K562 (cell line): ENCODE results near the gene MPIG6B. TPM values are rescaled to one million over a fixed set of nuclear protein-coding genes. Genes with fewer than 3 reads are reported as not detected.

Source experiments
- CBX8 ChIP-seq: fragments of 200-600 bp; sonication (generic); IDR thresholded peaks from 2 replicates; pipeline ENCODE4 v1.6.1; 2012; ENCODE audit warnings: borderline replicate concordance, mixed run types, low read depth, mild to moderate bottlenecking, moderate library complexity, mixed read lengths, low read length, control low read depth, inconsistent platforms; ENCODE audit not compliant: poor library complexity, severe bottlenecking; ENCODE audit errors: extremely low read depth
- CHD1 ChIP-seq: fragments of 200-600 bp; sonication (generic); IDR thresholded peaks from one replicate; pipeline ENCODE4 v1.6.1; 2012; ENCODE audit warnings: mild to moderate bottlenecking, moderate library complexity, low read length, inconsistent platforms
- CHD4 ChIP-seq: fragments of 200-600 bp; sonication (generic); IDR thresholded peaks from 3 replicates; pipeline ENCODE4 v1.6.1; 2012; ENCODE audit warnings: low read depth, mild to moderate bottlenecking, mixed read lengths, low read length, inconsistent platforms; ENCODE audit not compliant: insufficient read depth, insufficient replicate concordance, poor library complexity, severe bottlenecking
- ELF4 ChIP-seq: fragments of 450-650 bp; formaldehyde crosslinking; IDR thresholded peaks from 2 replicates; pipeline ENCODE4 v1.4.0; 2022; ENCODE audit warnings: missing genetic modification characterization
- HDAC1 ChIP-seq, 2 experiments: fragments of 450-650 bp; IDR thresholded peaks; 2 replicates each; pipeline ENCODE4 v1.6.1; 2016 to 2017; ENCODE audit warnings: inconsistent platforms in 1 of 2, mild to moderate bottlenecking in 1 of 2, moderate library complexity in 1 of 2
- HMG20B ChIP-seq: fragments of 250-450 bp; sonication (Bioruptor Pico); IDR thresholded peaks from 2 replicates; pipeline ENCODE4 v1.5.0; 2021; ENCODE audit warnings: mild to moderate bottlenecking
- KAT7 ChIP-seq: sonication (generic); formaldehyde crosslinking; IDR thresholded peaks from 2 replicates; pipeline ENCODE4 v1.8.0; 2022; ENCODE audit warnings: missing genetic modification reagents, mild to moderate bottlenecking, borderline replicate concordance
- POLR2B ChIP-seq: fragments of 450-650 bp; IDR thresholded peaks from 2 replicates; pipeline ENCODE4 v1.6.1; 2018; ENCODE audit warnings: low read depth; ENCODE audit not compliant: partially characterized antibody
- SMAD2 ChIP-seq: fragments of 150-350 bp; IDR thresholded peaks from 2 replicates; pipeline ENCODE4 v1.6.1; 2014; ENCODE audit warnings: low read depth, mild to moderate bottlenecking, low read length
- SRF ChIP-seq, 2 experiments: fragments of 250-450, 450-650 bp in 1 of 2; sonication (Bioruptor Pico) in 1 of 2; sonication (generic) in 1 of 2; formaldehyde crosslinking; IDR thresholded peaks; 2 replicates each; pipeline versions ENCODE4 v1.5.0 to v1.5.1; 2020 to 2022; ENCODE audit warnings: mild to moderate bottlenecking in 1 of 2, missing genetic modification reagents in 1 of 2
- ZNF507 ChIP-seq: conservative IDR thresholded peaks from 2 replicates; pipeline ENCODE4 v1.6.1; 2017; ENCODE audit warnings: missing genetic modification characterization, missing compliant biosample characterization
- ZNF778 ChIP-seq: fragments of 450-650 bp; formaldehyde crosslinking; IDR thresholded peaks from 2 replicates; pipeline ENCODE4 v1.4.0; 2020; ENCODE audit warnings: mild to moderate bottlenecking, moderate library complexity
- polyA plus RNA-seq, 8 experiments: library from polyadenylated mRNA; depleted of rRNA in 4 of 8; stranded (reverse) in 5 of 8; unstranded in 3 of 8; fragments of >200 nt; fragmentation: Nextera tagmentation in 2 of 8; fragmentation: Illumina TruSeq in 1 of 8; extraction: Ambion mirVana in 2 of 8; extraction: Trizol in 1 of 8; gene quantifications; 2 replicates each; pipeline versions ENCODE4 v1.2.1 to v1.2.3, GENCODE V29; 2011 to 2014; ENCODE audit warnings: inconsistent platforms in 1 of 8, missing spikeins in 1 of 8
- total RNA-seq, 7 experiments: library from RNA; depleted of rRNA in 6 of 7; stranded (reverse); fragments of >200 nt in 6 of 7; fragmentation: Illumina TruSeq in 2 of 7; extraction: Trizol in 2 of 7; gene quantifications; 2 replicates each; pipeline versions ENCODE4 v1.2.1 to v1.2.3, GENCODE V29; 2011 to 2021; ENCODE audit warnings: low replicate concordance in 1 of 7
- TF ChIP-seq, protein P1 (sequence below): sonication (generic); formaldehyde crosslinking; IDR thresholded peaks from 2 replicates; pipeline ENCODE4 v1.8.1; 2023; ENCODE audit warnings: mild to moderate bottlenecking, missing genetic modification reagents, moderate library complexity
- TF ChIP-seq, protein P2 (sequence below): sonication (generic); formaldehyde crosslinking; IDR thresholded peaks from 2 replicates; pipeline ENCODE4 v1.8.1; 2023; ENCODE audit warnings: missing genetic modification reagents, mild to moderate bottlenecking, borderline replicate concordance
- TF ChIP-seq, protein P3 (sequence below): fragments of 450-650 bp; IDR thresholded peaks from 2 replicates; pipeline ENCODE4 v1.6.1; 2017; ENCODE audit warnings: antibody characterized with exemption

MPIG6B gene
- total and polyA plus RNA-seq, 9 of the 15 experiments (the other 6 are each of a cell fraction or from before 2014, with no cell fraction given), result 0.11 to 1.2 (median 0.28) TPM; not detected in 1

DNA sequence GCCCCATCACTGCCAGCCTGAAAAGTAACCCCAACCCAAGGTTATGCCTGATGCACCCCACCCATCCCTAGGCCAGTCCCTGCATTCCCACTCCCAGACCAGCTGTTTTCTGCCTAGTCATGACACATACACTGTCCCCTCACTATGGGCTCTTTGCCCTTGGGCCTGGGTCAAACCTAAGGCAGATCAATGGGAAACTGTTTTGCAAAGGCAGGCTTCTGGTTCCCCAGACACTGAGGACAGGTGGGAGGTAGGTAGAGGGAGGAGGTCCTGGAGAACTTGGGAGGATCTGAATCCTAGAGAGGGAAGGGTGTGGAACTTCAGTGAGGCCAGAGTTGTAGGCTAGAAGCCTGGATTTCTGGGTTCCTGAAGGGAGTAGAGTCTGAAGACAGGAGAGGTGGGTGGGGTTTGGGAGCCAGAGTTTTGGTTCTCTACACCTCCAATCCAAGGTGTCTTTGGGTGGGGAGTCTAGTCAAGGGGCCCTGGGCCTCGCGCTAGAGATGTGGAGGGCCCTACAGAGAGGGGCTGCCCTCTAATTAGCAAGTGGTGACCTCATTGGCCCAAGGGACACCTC, 11.2 kb downstream of the MPIG6B start (continued):
- TF ChIP-seq, protein P1, sequence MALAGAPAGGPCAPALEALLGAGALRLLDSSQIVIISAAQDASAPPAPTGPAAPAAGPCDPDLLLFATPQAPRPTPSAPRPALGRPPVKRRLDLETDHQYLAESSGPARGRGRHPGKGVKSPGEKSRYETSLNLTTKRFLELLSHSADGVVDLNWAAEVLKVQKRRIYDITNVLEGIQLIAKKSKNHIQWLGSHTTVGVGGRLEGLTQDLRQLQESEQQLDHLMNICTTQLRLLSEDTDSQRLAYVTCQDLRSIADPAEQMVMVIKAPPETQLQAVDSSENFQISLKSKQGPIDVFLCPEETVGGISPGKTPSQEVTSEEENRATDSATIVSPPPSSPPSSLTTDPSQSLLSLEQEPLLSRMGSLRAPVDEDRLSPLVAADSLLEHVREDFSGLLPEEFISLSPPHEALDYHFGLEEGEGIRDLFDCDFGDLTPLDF (CRISPR knock-in tag), result peak; percentile 70; the same call in 1 of the 2 replicates
- TF ChIP-seq CHD4 (peak; percentile 82), POLR2B (no peak), KAT7 (no peak), CBX8 (no peak), HDAC1 (IDR thresholded peaks at IDR 0.05) (peak in 1 of 2 experiments; percentile 2; a peak in 1 of 4 replicates), SMAD2 (no peak), CHD1 (peak; percentile 20), HMG20B (CRISPR knock-in tag) (no peak), ELF4 (CRISPR knock-in tag) (0 out of 2 replicates have a peak, but pooled peaks have one; percentile 48), ZNF778 (CRISPR knock-in tag) (no peak), SRF (CRISPR knock-in tag; IDR thresholded peaks at IDR 0.05) (no peak), ZNF507 (tag) (no peak)
- TF ChIP-seq, protein P2, sequence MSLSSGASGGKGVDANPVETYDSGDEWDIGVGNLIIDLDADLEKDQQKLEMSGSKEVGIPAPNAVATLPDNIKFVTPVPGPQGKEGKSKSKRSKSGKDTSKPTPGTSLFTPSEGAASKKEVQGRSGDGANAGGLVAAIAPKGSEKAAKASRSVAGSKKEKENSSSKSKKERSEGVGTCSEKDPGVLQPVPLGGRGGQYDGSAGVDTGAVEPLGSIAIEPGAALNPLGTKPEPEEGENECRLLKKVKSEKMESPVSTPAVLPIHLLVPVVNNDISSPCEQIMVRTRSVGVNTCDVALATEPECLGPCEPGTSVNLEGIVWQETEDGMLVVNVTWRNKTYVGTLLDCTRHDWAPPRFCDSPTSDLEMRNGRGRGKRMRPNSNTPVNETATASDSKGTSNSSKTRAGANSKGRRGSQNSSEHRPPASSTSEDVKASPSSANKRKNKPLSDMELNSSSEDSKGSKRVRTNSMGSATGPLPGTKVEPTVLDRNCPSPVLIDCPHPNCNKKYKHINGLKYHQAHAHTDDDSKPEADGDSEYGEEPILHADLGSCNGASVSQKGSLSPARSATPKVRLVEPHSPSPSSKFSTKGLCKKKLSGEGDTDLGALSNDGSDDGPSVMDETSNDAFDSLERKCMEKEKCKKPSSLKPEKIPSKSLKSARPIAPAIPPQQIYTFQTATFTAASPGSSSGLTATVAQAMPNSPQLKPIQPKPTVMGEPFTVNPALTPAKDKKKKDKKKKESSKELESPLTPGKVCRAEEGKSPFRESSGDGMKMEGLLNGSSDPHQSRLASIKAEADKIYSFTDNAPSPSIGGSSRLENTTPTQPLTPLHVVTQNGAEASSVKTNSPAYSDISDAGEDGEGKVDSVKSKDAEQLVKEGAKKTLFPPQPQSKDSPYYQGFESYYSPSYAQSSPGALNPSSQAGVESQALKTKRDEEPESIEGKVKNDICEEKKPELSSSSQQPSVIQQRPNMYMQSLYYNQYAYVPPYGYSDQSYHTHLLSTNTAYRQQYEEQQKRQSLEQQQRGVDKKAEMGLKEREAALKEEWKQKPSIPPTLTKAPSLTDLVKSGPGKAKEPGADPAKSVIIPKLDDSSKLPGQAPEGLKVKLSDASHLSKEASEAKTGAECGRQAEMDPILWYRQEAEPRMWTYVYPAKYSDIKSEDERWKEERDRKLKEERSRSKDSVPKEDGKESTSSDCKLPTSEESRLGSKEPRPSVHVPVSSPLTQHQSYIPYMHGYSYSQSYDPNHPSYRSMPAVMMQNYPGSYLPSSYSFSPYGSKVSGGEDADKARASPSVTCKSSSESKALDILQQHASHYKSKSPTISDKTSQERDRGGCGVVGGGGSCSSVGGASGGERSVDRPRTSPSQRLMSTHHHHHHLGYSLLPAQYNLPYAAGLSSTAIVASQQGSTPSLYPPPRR (CRISPR knock-in tag), result peak; percentile 86
- TF ChIP-seq, protein P3, sequence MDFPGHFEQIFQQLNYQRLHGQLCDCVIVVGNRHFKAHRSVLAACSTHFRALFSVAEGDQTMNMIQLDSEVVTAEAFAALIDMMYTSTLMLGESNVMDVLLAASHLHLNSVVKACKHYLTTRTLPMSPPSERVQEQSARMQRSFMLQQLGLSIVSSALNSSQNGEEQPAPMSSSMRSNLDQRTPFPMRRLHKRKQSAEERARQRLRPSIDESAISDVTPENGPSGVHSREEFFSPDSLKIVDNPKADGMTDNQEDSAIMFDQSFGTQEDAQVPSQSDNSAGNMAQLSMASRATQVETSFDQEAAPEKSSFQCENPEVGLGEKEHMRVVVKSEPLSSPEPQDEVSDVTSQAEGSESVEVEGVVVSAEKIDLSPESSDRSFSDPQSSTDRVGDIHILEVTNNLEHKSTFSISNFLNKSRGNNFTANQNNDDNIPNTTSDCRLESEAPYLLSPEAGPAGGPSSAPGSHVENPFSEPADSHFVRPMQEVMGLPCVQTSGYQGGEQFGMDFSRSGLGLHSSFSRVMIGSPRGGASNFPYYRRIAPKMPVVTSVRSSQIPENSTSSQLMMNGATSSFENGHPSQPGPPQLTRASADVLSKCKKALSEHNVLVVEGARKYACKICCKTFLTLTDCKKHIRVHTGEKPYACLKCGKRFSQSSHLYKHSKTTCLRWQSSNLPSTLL, result no peak
